ENCODE measurements around the gene CD163L1. TPM values are rescaled to one million over a fixed set of nuclear protein-coding genes. Genes with fewer than 3 reads are reported as not detected.
"Not testable (repeated sequence)": the region's sequence is repeated elsewhere in the genome, so short reads cannot be mapped to it uniquely, and the experiment has no call there.

The CD163L1 gene
- total RNA-seq, 2 donors from 2014 or later, result 0.08 TPM; not detected in 1

- Mint-ChIP-seq H3K4me3 (no peak overlapping the region), H3K27ac (no peak overlapping the region), H3K4me1 (peaks cover 10% of the 10 kb centered on the region), H3K27me3 (no peaks in the 10 kb centered on the region), H3K36me3 (ENCODE audit: low read depth) (no peaks in the 10 kb centered on the region)
- no peaks in the 10 kb centered on the region for H3K9me3 ChIP-seq (ENCODE audit: control insufficient read depth, low read length, poor library complexity, severe bottlenecking)
- DNase-seq (no peak), ATAC-seq (no peak)
Measured at GRCh38 chr12:7344833-7345606, 98.9 kb downstream of the CD163L1 start.

- ATAC-seq (peak; percentile 41), DNase-seq (no peak)
- no peaks in the 10 kb centered on the region for H3K9me3 ChIP-seq (ENCODE audit: control insufficient read depth, low read length, poor library complexity, severe bottlenecking)
- Mint-ChIP-seq H3K27ac (no peak overlapping the region), H3K4me3 (no peak overlapping the region), H3K4me1 (peaks cover 10% of the 10 kb centered on the region), H3K36me3 (ENCODE audit: low read depth) (no peaks in the 10 kb centered on the region), H3K27me3 (no peaks in the 10 kb centered on the region)
Measured at GRCh38 chr12:7339675-7340074, 104.3 kb downstream of the CD163L1 start.

GRCh38 chr12:7337790-7338189 is 106.2 kb downstream of the CD163L1 start:
- H3K27me3 Mint-ChIP-seq; H3K27ac Mint-ChIP-seq; H3K9me3 ChIP-seq (ENCODE audit: control insufficient read depth, low read length, poor library complexity, severe bottlenecking); ATAC-seq; DNase-seq; H3K36me3 Mint-ChIP-seq (ENCODE audit: low read depth); H3K4me3 Mint-ChIP-seq; H3K4me1 Mint-ChIP-seq: not testable (repeated sequence)

- Mint-ChIP-seq H3K4me3 (no peak overlapping the region), H3K27me3 (peaks cover 12% of the 10 kb centered on the region), H3K27ac (no peak overlapping the region), H3K4me1 (no peaks in the 10 kb centered on the region), H3K36me3 (ENCODE audit: low read depth) (no peaks in the 10 kb centered on the region)
- no peaks in the 10 kb centered on the region for H3K9me3 ChIP-seq (ENCODE audit: control insufficient read depth, low read length, poor library complexity, severe bottlenecking)
- no peak for DNase-seq
- ATAC-seq, result no peak
Measured at GRCh38 chr12:7327918-7328317, 116.0 kb downstream of the CD163L1 start.

- no peaks in the 10 kb centered on the region for H3K36me3 Mint-ChIP-seq (ENCODE audit: low read depth)
- ATAC-seq (no peak), DNase-seq (no peak)
- H3K27me3 Mint-ChIP-seq, result peaks cover 12% of the 10 kb centered on the region
- H3K9me3 ChIP-seq (ENCODE audit: control insufficient read depth, low read length, poor library complexity, severe bottlenecking), result no peaks in the 10 kb centered on the region
- H3K4me1 Mint-ChIP-seq, result no peaks in the 10 kb centered on the region
- no peak overlapping the region for H3K4me3 Mint-ChIP-seq
- H3K27ac Mint-ChIP-seq, result no peak overlapping the region
Measured at GRCh38 chr12:7324176-7324575, 119.8 kb downstream of the CD163L1 start.

GRCh38 chr12:7322599-7322998 is 121.4 kb downstream of the CD163L1 start:
- no peak for ATAC-seq
- no peaks in the 10 kb centered on the region for H3K9me3 ChIP-seq (ENCODE audit: control insufficient read depth, low read length, poor library complexity, severe bottlenecking)
- no peak overlapping the region for H3K4me3 Mint-ChIP-seq
- H3K27ac Mint-ChIP-seq, result peak overlapping the region; percentile 6
- peaks cover 3% of the 10 kb centered on the region for H3K27me3 Mint-ChIP-seq
- no peaks in the 10 kb centered on the region for H3K4me1 Mint-ChIP-seq
- no peaks in the 10 kb centered on the region for H3K36me3 Mint-ChIP-seq (ENCODE audit: low read depth)
- no peak for DNase-seq

GRCh38 chr12:7321624-7322023 is 122.3 kb downstream of the CD163L1 start:
- H3K27ac Mint-ChIP-seq, result no peak overlapping the region
- H3K4me1 Mint-ChIP-seq, result no peaks in the 10 kb centered on the region
- H3K9me3 ChIP-seq (ENCODE audit: control insufficient read depth, low read length, poor library complexity, severe bottlenecking), result no peaks in the 10 kb centered on the region
- DNase-seq, result no peak
- no peaks in the 10 kb centered on the region for H3K36me3 Mint-ChIP-seq (ENCODE audit: low read depth)
- no peak for ATAC-seq
- H3K4me3 Mint-ChIP-seq, result no peak overlapping the region
- H3K27me3 Mint-ChIP-seq, result no peaks in the 10 kb centered on the region

- DNase-seq (no peak), ATAC-seq (no peak)
- no peaks in the 10 kb centered on the region for H3K4me1 Mint-ChIP-seq
- H3K9me3 ChIP-seq (ENCODE audit: control insufficient read depth, low read length, poor library complexity, severe bottlenecking), result no peaks in the 10 kb centered on the region
- H3K4me3 Mint-ChIP-seq, result no peak overlapping the region
- no peaks in the 10 kb centered on the region for H3K36me3 Mint-ChIP-seq (ENCODE audit: low read depth)
- no peak overlapping the region for H3K27ac Mint-ChIP-seq
- no peaks in the 10 kb centered on the region for H3K27me3 Mint-ChIP-seq
Measured at GRCh38 chr12:7319930-7320329, 124.0 kb downstream of the CD163L1 start.

- peaks cover 21% of the 10 kb centered on the region for H3K27me3 Mint-ChIP-seq
- no peak for ATAC-seq
Measured at GRCh38 chr12:7310070-7310469, 133.9 kb downstream of the CD163L1 start.

More at GRCh38 chr12:7310070-7310469, 133.9 kb downstream of the CD163L1 start:
- H3K9me3 ChIP-seq (ENCODE audit: control insufficient read depth, low read length, poor library complexity, severe bottlenecking), result no peaks in the 10 kb centered on the region
- H3K36me3 Mint-ChIP-seq (ENCODE audit: low read depth), result peaks cover 6% of the 10 kb centered on the region
- no peaks in the 10 kb centered on the region for H3K4me1 Mint-ChIP-seq
- DNase-seq, result no peak
- no peak overlapping the region for H3K4me3 Mint-ChIP-seq
- no peak overlapping the region for H3K27ac Mint-ChIP-seq

Other genes starting within 250 kb of the CD163L1 start
- gene ACSM4, start 140.1 kb downstream of the CD163L1 start, total RNA-seq, result not detected
- gene CD163, start 59.6 kb upstream of the CD163L1 start, total RNA-seq, result 1 to 10 TPM in 1 of 2 donors, under 1 TPM in 1; 0.89 to 2.9 TPM
- not detected for gene APOBEC1, start 221.8 kb upstream of the CD163L1 start, total RNA-seq